Stimulated activated CD8-positive, alpha-beta memory T cell treated with anti-CD3 and anti-CD28 coated beads, Interleukin-15, amount 100 ng/mL, for 4 hours (primary cell): ENCODE measurements around the gene SMC3.
"Not testable (repeated sequence)": the region's sequence is repeated elsewhere in the genome, so short reads cannot be mapped to it uniquely, and the experiment has no call there.

Experiments used
- DNase-seq, 2 donors: peaks; one replicate each; pipeline ENCODE4 v3.0.0-alpha.2; 2020; ENCODE audit warnings: low read depth in 2 of 2

Gene SMC3

DNA sequence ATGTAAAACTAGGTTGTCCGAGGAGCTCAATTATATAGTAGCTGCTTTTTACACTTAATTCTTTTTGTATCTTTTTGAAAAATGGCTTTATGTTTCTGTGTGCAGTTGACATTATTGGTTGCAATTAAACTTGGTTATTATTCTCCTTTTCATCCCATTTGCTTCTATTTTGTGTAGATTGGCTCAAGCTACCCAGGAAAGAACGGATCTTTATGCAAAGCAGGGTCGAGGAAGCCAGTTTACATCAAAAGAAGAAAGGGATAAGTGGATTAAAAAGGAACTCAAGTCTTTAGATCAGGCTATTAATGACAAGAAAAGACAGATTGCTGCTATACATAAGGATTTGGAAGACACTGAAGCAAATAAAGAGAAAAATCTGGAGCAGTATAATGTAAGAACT, 16.5 kb downstream of the SMC3 start:
- no peak for DNase-seq

GRCh38 chr10:110591760-110592159, 24.3 kb downstream of the SMC3 start:
- DNase-seq: no peak

DNA sequence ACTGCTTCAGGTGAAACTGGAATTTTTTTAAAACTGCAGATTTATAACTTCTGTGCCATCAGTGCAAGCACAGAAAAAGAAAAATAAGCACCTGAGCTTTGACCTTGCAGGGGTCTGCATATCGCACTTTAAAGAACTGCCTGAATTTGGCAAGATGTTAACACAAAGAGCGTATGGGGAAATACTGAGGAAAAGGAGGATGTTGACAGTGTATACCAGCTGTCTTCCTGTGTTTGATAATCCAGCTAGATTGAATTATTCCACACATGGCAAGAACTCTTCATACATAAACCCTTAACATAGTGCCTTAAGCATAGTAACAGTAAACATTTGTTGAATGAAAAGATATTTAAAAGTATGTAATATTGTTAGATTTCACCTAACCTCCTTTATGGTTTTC, 30.0 kb downstream of the SMC3 start:
- no peak for DNase-seq

DNA sequence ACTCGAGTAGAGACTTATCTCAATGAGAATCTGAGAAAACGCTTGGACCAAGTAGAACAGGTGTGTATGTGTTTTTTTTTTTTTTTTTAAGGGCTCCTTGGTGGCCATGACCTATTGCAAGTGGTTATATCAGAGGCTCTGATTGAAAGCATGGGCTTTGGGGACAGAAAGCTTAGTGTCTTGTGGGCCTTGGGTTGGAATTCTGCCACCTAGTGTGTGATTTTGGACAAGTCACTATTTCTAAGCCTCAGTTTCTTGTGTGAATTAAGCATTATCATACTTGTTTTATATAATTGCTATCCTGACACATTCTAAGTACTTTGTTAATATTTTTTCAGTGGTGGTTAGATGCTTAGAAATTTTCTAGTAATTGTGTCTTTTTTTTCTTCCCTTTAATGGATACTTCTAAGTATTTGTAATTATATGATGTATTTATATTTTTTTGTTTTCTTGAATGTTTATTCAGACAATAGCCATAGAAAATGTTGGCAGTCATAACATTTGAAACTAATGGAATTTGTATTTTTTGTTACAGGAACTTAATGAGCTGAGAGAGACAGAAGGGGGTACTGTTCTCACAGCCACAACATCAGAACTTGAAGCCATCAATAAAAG, 33.1 kb downstream of the SMC3 start:
- no peak for DNase-seq

- no peak for DNase-seq
These were observed 34.1 kb downstream of the SMC3 start for GRCh38 chr10:110601581-110601980.

DNA sequence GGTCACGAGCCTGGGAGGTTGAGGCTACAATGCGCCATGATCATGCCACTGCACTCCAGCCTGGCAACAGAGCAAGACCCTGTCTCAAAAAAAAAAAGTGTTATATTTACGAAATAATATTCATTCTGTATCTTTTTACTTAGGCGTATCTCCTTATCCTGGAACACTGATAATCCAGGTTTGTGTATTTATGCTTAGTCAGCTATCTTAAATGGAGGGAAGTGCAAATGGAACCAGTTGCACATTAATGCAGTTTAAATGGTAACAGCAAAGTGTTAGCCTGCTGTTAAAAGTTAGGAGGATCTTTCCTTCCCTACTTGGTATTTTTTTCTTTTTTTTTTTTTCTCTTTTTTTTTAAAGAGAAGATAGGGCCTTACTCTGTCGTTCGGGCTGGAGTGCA, 40.6 kb downstream of the SMC3 start:
- DNase-seq: no peak

GRCh38 chr10:110609605-110610004, 42.1 kb downstream of the SMC3 start:
- no peak for DNase-seq

DNA sequence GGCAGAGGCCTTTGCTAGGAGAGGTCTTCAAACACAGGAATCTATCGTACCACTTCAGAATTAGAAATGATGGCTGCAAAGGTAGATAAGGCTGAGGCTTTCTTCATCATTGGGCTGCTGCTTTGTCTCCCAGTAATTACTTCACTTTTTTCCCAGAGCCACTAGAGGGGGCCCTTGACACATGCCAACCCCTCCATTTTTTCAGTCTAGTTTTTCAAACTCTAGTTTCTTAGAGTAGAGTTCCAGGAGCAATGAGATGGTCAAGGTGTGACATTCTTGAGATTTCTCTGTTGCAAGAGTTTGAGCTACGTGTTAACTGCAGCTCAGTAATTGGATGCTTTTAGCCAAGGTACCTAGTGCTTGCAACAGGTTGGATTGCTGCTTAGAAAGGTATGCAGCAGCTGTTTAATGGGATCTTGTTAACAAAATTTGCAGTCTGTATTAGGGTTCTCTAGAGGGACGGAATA, 42.8 kb downstream of the SMC3 start:
- no peak for DNase-seq

- not testable (repeated sequence) for DNase-seq
These were observed 43.3 kb downstream of the SMC3 start for GRCh38 chr10:110610781-110611180.

- no peak for DNase-seq
These were observed 44.6 kb downstream of the SMC3 start for GRCh38 chr10:110612087-110612486.

DNA sequence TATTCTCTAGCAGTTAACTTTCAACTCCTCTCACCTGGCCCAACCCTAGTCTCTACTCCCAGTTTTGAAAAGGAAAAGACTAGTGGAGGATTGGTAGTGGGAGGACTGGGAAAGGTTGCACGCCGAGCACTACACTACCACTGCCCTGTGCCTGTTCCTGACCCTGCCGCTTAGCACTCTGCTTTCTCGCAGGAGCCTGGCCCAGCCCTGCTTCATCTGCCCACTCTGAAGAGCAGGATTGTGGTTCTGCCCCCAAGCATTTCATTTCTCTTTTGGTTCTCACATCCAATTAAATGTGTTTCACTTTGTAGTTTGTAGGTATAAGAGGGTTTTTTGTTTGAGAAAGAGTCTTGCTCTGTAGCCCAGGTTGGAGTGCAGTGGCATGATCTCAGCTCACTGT, 45.1 kb downstream of the SMC3 start:
- DNase-seq: no peak

DNA sequence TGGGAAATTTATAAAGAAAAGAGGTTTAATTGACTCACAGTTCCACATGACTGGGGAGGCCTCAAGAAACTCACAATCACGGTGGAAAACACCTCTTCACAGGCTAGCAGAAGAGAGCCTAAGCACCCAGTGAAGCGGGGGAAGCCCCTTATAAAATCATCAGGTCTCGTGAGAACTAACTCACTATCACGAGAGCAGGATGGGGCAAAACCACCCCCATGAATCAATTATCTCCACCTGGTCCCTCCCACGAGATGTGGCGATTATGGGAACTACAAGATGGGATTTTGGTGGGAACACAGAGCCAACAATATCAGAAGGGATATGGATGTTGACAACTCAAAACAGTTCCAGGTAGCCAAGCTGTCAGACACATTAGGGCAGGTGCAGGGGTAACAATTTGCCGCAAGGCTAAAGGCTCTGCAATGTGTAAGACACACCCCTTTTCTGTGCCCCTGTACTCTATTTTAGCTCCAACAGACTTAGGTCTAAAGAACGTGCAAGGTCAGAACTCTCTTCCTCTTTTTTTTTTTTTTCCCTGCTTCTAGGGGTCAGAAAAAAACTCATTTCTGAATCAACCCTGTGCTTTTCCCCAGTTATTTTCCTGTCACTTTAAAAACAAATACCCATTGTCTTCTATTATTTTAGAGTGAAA, 46.0 kb downstream of the SMC3 start:
- DNase-seq: no peak

DNA sequence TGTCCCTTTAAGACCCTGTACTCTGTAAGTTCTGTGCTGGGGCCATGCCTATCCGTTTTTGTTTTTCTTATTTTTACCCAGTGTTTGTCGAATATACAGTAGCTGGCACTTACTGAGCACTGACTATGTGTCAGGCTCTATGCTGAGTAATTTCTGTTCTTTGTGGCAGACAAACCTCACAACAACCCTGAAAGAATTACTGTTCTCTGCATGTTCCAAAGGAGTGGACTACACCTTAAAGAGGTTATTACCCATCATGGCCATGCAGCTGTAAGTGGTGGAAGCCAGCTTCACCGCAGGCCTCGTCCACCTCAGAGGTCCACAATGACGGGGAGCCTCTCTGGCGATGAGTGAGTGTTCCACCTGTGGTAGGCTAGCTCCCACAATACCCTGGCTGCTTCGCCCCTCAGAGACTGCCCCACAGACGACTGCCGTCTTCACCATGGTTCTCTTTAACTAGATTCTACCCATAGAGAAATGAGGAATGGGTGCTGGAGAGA, 46.6 kb downstream of the SMC3 start:
- no peak for DNase-seq

DNA sequence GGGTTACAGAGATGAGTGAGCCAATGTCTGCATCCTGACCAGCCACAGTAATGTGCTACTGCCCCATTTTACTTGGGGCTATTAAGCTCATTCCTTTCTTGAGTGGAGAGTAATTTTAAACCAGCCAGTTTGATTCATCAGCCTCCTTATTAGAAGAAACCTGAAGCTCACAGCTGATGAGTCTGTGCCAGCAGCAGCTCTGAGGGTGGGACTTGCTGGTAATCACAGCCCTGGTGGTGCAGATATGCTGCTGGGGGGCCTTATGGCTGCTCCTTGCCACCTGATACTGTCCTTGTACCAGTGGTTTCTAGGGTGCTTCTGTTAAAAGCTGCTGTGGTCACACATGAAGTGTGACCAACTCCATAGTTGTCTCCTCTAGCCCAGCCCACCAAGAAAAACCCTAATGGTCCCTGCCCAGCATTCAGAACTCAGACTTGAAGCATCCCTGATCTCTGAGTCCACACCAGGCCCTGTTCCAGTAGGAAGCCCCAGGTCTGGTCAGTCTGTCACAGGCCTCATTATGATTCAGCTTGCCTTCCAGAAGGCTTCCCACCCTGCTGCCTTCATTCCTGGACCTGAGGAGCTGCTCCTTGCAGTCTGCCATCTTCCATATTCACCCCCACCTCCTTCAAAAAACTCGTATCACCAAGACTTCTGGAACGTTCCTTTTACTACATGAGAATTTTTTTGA, 47.7 kb downstream of the SMC3 start:
- no peak for DNase-seq

DNA sequence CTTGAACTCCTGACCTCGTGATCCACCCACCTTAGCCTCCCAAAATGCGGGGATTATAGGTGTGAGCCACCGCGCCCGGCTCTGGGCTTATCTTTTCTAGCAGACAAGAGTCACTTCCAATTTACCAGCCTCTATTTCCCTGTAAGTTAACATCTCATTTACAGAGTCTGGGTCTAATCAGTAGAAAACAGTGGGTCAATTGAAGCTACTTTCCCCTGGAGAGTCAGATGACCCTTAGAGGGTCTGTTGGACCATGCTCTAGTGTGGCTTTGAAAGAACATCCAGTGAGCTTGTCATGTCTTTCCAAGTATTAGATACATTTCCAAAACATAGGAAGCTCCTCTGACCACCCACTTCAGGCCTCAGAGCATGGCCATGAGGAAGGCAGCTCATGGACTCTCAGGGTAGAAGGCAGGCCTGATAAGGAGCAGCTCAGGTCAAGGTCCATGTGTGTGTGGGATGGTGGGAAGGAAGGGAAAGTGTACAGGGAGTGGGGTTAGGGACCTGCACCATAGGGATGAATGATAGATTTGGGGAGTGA, 49.1 kb downstream of the SMC3 start:
- DNase-seq: no peak

GRCh38 chr10:110617425-110618229, 50.1 kb downstream of the SMC3 start:
- DNase-seq: no peak

GRCh38 chr10:110618230-110618610, 50.7 kb downstream of the SMC3 start:
- no peak for DNase-seq

DNA sequence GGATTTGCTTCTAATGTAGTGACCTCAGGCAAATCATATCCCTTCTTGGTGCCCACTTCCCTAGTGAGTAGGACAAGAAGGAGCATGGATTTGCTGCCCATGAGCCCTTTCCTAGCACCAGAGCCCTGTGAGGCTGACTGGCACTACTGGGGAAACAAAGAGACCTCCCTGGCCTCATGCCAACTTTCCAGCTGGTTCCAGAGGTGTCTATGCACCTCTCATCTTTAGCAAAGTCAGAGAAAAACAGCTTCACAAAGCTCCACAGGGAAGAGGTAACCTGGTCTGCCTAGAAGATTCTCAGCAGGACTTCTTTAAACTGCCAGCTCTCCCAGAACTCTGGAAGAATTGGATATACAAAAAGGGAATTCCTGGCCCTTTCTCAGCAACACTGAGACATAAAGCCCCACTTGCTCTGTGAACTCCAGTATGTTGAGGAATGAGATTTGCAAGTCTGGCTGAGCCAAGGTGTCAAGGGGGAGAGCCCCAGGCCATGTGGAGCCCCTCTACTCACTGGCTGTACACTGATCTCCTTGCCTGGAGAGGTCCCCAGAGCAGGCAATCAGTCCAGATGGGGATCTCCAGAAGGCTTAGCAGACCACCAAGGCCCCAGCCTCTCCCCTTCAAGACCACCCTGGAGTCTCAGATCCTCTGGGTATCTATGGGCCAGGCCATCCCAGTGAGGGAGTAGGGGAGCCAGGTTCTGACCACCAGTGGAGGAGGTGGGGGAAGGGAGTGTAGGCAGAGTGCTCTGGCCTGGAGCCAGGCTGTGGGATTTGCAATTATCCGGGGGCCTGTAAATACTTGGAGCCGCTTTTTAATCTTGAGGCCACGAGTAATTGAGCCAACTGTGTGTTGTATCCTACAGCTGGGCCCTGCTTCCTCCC, 52.3 kb downstream of the SMC3 start:
- no peak for DNase-seq

GRCh38 chr10:110620398-110620719, 52.9 kb downstream of the SMC3 start:
- no peak for DNase-seq

DNA sequence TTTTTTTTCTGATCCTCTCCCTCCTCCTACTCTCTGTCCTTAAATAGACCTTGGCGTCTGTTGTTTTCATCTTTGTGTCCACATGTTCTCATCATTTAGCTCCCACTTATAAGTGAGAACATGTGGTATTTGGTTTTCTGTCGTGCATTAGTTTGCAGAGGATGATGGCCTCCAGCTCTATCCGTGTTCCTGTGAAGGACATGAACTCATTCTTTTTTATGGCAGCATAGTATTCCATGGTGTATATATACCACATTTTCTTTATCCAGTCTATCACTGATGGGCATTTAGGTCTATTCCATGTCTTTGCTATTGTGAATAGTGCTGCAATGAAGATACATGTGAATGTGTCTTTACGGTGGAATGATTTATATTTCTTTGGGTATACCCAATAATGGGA, 55.8 kb downstream of the SMC3 start:
- DNase-seq: not testable (repeated sequence)

DNA sequence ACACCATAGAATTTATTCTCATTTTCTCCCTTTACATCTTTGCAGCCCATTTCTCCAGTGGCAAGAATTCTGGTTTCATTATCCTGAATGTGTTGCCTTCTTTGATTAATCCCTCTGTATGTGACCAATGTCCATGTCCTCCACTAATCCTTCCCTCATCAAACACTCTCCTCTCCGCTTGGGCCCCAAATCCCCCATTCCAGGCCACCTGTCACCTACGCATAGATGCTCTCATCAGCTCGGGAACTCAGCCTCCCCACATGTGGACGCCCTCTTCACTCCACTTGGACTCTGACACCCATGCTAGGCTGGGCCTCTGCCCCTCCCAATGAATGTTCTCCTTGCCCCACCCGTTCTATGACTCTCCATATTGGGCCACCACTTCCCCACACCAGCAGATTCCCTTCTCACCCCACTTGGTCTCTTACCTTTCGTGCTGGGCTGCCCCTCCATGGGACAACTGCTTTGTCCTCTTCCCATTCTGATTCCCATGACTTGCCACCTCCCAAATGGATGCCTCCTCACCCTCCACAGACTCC, 57.9 kb downstream of the SMC3 start:
- DNase-seq: no peak
